RWPE1 (cell line): ENCODE measurements around the gene OR56A1.

ENCODE experiments used
- CTCF ChIA-PET: fragments of 350-600 bp; sonication (Branson Sonifier 250); formaldehyde crosslinking; extraction: SDS; loops from one replicate; lab custom pipeline; 2021; lab: Yijun Ruan, JAX
- POLR2A ChIA-PET: fragments of 400-600 bp; formaldehyde crosslinking; extraction: SDS; loops from one replicate; lab custom pipeline; 2020; ENCODE audit warnings: antibody characterized with exemption; ENCODE audit not compliant: low non-redundant PET; lab: Yijun Ruan, JAX
- DNase-seq: peaks from one replicate; pipeline ENCODE4 v3.0.0; 2012; ENCODE audit warnings: low spot score
- H3K27ac ChIP-seq: fragments of 450-650 bp; 2 replicates; pipeline ENCODE4 v1.5.1; 2017
- CTCF ChIP-seq: fragments of 450-650 bp; conservative IDR thresholded peaks from 2 replicates; pipeline ENCODE4 v1.5.1; 2017; ENCODE audit warnings: low read depth, mild to moderate bottlenecking

OR56A1 gene

DNA sequence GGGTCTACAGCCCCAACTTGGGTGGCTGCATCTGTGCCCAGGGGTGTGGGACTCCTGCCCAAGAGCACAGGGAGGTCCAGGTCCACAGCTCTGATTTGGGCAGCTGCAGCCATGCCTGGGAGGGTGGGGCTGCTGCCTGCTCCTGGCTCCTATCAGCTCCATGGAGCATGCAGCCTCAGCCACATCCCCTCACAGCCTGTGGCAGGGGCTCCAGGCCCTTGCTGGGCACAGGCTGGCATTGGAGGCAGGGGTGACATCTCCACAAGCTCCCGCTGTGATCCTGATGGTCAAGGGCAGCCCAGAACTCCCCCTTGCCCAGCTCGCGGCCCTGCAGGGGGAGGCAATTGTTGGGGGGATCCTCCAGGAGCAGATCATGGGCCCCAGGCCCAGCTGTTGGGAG is 17.5 kb downstream of the OR56A1 start:
- TF ChIP-seq CTCF, result no peak
- ChIA-PET POLR2A (no interaction called here), CTCF (no interaction called here)
- DNase-seq, result no peak
- H3K27ac ChIP-seq, result no peak overlapping the region

- ChIA-PET CTCF (interaction anchor here (0.6 to 1.0 kb wide), 3 partner anchors 10 to 121 kb away, joined by 3 to 4 read pairs (median 4); no protein-coding TSS in a partner anchor), POLR2A (no interaction called here)
- TF ChIP-seq CTCF, result no peak
- DNase-seq, result no peak
- no peak overlapping the region for H3K27ac ChIP-seq
These were observed 18.4 kb downstream of the OR56A1 start for GRCh38 chr11:6012035-6012668.

DNA sequence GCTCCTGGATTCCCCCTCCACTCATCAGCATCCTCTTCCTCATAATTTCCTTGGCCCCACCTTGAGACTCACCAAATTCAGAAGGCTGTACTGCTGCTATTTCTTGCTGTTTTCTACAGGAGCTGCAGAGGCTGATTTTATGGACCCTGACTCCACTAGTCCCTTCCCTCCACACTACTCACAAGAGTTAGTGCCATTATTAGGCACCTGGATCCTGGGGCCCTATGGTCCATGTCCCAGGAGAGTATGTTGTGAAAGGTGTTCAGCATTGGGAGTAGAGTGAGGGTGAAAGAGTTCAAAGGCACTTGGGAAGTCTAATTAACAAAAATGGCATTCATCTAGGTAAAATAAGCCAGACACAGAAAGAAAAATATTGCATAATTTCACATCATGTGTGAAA is 23.7 kb downstream of the OR56A1 start, which contains the start of gene OR56A4:
OR56A4 (minus strand) TSS at position 101 of the 400 bp plus-strand sequence. CDS start 3,954 bp downstream, outside the sequence.
- CTCF ChIA-PET, result no interaction called here
- POLR2A ChIA-PET, result no interaction called here
- TF ChIP-seq CTCF, result no peak
- DNase-seq, result no peak
- H3K27ac ChIP-seq, result no peak within 1 kb of the TSS

DNA sequence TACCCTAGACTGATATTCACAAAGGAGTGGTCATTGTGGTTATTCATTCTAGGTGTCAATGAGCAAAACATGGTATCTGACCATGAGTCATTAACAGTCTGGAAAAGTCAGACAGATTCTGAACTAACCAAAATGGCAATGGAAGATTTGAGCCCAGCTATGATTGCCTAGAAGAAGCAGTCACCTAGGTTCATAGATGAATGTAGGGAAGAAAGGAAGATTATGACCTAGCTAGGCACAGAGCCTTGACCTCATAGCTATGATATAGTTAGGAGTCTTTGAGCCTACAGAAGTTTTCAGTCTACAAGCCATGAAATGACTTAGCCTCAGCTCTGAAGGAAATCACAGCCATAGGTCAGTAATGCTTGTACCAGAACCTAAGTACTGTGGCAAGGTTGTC is 24.2 kb downstream of the OR56A1 start:
- no peak overlapping the region for H3K27ac ChIP-seq
- no peak for TF ChIP-seq CTCF
- CTCF ChIA-PET, result no interaction called here
- DNase-seq, result no peak
- POLR2A ChIA-PET, result no interaction called here

GRCh38 chr11:6002202-6002699 is 28.3 kb downstream of the OR56A1 start:
- CTCF ChIA-PET, result no interaction called here
- no peak for DNase-seq
- POLR2A ChIA-PET, result no interaction called here
- no peak overlapping the region for H3K27ac ChIP-seq
- no peak for TF ChIP-seq CTCF

DNA sequence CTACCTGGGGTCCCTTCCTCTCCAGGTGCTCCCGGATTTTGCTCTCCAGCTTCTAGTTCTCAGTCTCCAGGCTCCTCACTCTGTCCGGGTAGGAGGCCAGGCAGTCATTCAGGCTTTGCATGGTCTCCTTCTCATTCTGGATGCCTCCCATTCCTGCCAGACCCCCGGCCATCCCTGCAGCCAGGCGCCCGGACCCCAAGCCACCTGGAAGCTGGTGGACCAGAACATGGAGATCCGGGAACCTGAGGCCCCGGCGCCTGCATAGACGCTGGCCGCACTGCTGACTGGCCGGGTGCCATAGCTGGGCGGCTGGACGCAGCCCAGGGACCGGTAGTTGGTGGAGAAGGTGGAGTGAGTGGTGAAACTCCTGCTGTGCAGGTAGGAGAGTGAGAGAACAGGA is 35.8 kb downstream of the OR56A1 start:
- no peak overlapping the region for H3K27ac ChIP-seq
- no peak for TF ChIP-seq CTCF
- CTCF ChIA-PET, result no interaction called here
- DNase-seq, result no peak
- POLR2A ChIA-PET, result no interaction called here
